HepG2 (cell line): ENCODE results near the gene RBM14. TPM values are rescaled to one million over a fixed set of nuclear protein-coding genes. Genes with fewer than 3 reads are reported as not detected.
A peak's percentile ranks its signal among the peaks of the same experiment; 100 is the strongest.

Experiments used
- ATAC-seq: fragments of 200-7000 bp; cut with Tn5 transposase; 3 replicates; pipeline ENCODE4 v1.9.1; 2020; ENCODE audit warnings: mild to moderate bottlenecking, moderate library complexity
- BruUV-seq: library from RNA; stranded (reverse); fragments of 400-500 nt; replicated peaks from 2 replicates; lab custom pipeline; 2021; lab: Mats Ljungman, UMichigan
- CTCF ChIA-PET: fragments of 300-600 bp; formaldehyde crosslinking; extraction: SDS; loops from one replicate; lab custom pipeline; 2021; ENCODE audit warnings: low total read pairs, inconsistent platforms, low intra/inter-chr PET ratio; lab: Yijun Ruan, JAX
- POLR2A ChIA-PET: fragments of 350-600 bp; sonication (Branson Sonifier 250); formaldehyde crosslinking; loops from one replicate; lab custom pipeline; 2020; ENCODE audit warnings: antibody characterized with exemption, inconsistent platforms; lab: Yijun Ruan, JAX
- DNase-seq: peaks from one replicate; pipeline ENCODE4 v3.0.0-alpha.2; 2015; ENCODE audit warnings: low spot score
- FAIRE-seq: peaks from 3 replicates; lab custom pipeline; 2011; peaks lifted over from hg19 to GRCh38; lab: Jason Lieb, UNC
- H2AFZ ChIP-seq: one replicate; pipeline ENCODE4 v1.6.1; 2011; ENCODE audit warnings: low read length, inconsistent platforms
- H3K27ac ChIP-seq: fragments of 300-600 bp; 3 replicates; pipeline ENCODE4 v1.8.0; 2011; ENCODE audit warnings: mixed run types, mild to moderate bottlenecking, mixed read lengths, low read length, inconsistent platforms; ENCODE audit not compliant: insufficient read depth; ENCODE audit errors: extremely low read length
- H3K27me3 ChIP-seq, 2 experiments: fragments of 200-600 bp in 1 of 2; 2 replicates in 1 of 2; 3 replicates in 1 of 2; pipeline versions ENCODE4 v1.6.0 to v1.8.0; 2011; ENCODE audit warnings: low read length in 2 of 2, mild to moderate bottlenecking in 2 of 2, moderate library complexity in 2 of 2, inconsistent platforms in 1 of 2; ENCODE audit not compliant: insufficient read depth in 2 of 2, control insufficient read depth in 1 of 2
- H3K36me3 ChIP-seq, 2 experiments: fragments of 200-600 bp in 1 of 2; replicated peaks in 1 of 2; 2 replicates in 1 of 2; 3 replicates in 1 of 2; pipeline versions ENCODE4 v1.5.1 to v1.8.0; 2011; ENCODE audit warnings: low read length in 2 of 2, inconsistent platforms in 1 of 2; ENCODE audit not compliant: insufficient read depth in 2 of 2, control insufficient read depth in 1 of 2
- H3K4me1 ChIP-seq: 2 replicates; pipeline ENCODE4 v1.5.1; 2012; ENCODE audit warnings: low read length, inconsistent platforms; ENCODE audit not compliant: insufficient read depth
- H3K4me2 ChIP-seq: 2 replicates; pipeline ENCODE4 v1.6.0; 2011; ENCODE audit warnings: low read depth, low read length, inconsistent platforms
- H3K4me3 ChIP-seq, 3 experiments: fragments of 200-600 bp in 1 of 3; sonication (generic), shearing (Covaris generic) in 1 of 3; replicated peaks in 1 of 3; 2 replicates each; pipeline ENCODE4 v1.5.1; 2011 to 2016; ENCODE audit warnings: low read length in 3 of 3, inconsistent platforms in 2 of 3, low read depth in 2 of 3, mild to moderate bottlenecking in 2 of 3, control low read depth in 1 of 3, mixed read lengths in 1 of 3; ENCODE audit not compliant: insufficient read depth in 1 of 3
- H3K79me2 ChIP-seq: one replicate; pipeline ENCODE4 v1.6.1; 2011; ENCODE audit warnings: low read length, inconsistent platforms; ENCODE audit not compliant: insufficient read depth
- H3K9ac ChIP-seq: 2 replicates; pipeline ENCODE4 v1.6.0; 2011; ENCODE audit warnings: mild to moderate bottlenecking, low read depth, low read length, inconsistent platforms; ENCODE audit not compliant: insufficient read depth
- H3K9me3 ChIP-seq: 2 replicates; pipeline ENCODE4 v1.5.1; 2012; ENCODE audit warnings: mild to moderate bottlenecking, low read length
- H4K20me1 ChIP-seq: 2 replicates; pipeline ENCODE4 v1.6.0; 2011; ENCODE audit warnings: inconsistent platforms, mild to moderate bottlenecking, low read length, moderate library complexity; ENCODE audit not compliant: insufficient read depth
- ATF1 ChIP-seq: IDR thresholded peaks from 2 replicates; pipeline ENCODE4 v1.6.1; 2016; ENCODE audit warnings: mild to moderate bottlenecking, control low read depth
- ETV5 ChIP-seq: IDR thresholded peaks from 2 replicates; pipeline ENCODE4 v1.6.1; 2018; ENCODE audit warnings: missing biosample characterization, missing genetic modification reagents, inconsistent platforms, borderline replicate concordance
- NR2F1 ChIP-seq, 2 experiments: fragments of 450-650 bp in 1 of 2; formaldehyde crosslinking in 1 of 2; IDR thresholded peaks; 2 replicates each; pipeline versions ENCODE4 v1.5.0 to v1.6.1; 2016 to 2020; ENCODE audit warnings: mild to moderate bottlenecking in 1 of 2, missing compliant biosample characterization in 1 of 2, missing genetic modification reagents in 1 of 2, moderate library complexity in 1 of 2
- SETDB1 ChIP-seq: sonication (generic); formaldehyde crosslinking; IDR thresholded peaks from 2 replicates; pipeline ENCODE4 v1.5.1; 2020; ENCODE audit warnings: missing genetic modification reagents, mild to moderate bottlenecking, borderline replicate concordance
- YEATS2 ChIP-seq: sonication (generic); formaldehyde crosslinking; IDR thresholded peaks from 2 replicates; pipeline ENCODE4 v1.4.0; 2020; ENCODE audit warnings: missing genetic modification reagents, borderline replicate concordance
- ZBTB25 ChIP-seq: IDR thresholded peaks from 2 replicates; pipeline ENCODE4 v1.6.1; 2018; ENCODE audit warnings: missing genetic modification reagents
- ZNF441 ChIP-seq: sonication (generic); formaldehyde crosslinking; IDR thresholded peaks from 2 replicates; pipeline ENCODE4 v1.7.0; 2021; ENCODE audit warnings: missing genetic modification reagents, borderline replicate concordance
- ZNF773 ChIP-seq: sonication (generic); formaldehyde crosslinking; IDR thresholded peaks from 2 replicates; pipeline ENCODE4 v1.4.0; 2020; ENCODE audit warnings: missing genetic modification reagents, borderline replicate concordance
- ZNF83 ChIP-seq: sonication (generic); formaldehyde crosslinking; IDR thresholded peaks from 2 replicates; pipeline ENCODE4 v1.4.0; 2020; ENCODE audit warnings: missing genetic modification reagents, mild to moderate bottlenecking, borderline replicate concordance
- ZSCAN30 ChIP-seq: sonication (generic); formaldehyde crosslinking; IDR thresholded peaks from 2 replicates; pipeline ENCODE4 v1.5.0; 2020; ENCODE audit warnings: mild to moderate bottlenecking, missing genetic modification reagents
- WGBS: methylation state at CpG from one replicate; pipeline ENCODE4 v1.1.6; 2017; ENCODE audit warnings: low lambda C conversion rate; 5-methylcytosine and 5-hydroxymethylcytosine counted together
- in situ Hi-C: cut with HindIII; loops from 2 replicates; pipeline ENCODE4 v1.10.0; 2017; ENCODE audit warnings: low pct_unique_long_range_greater_than_20kb; ENCODE audit not compliant: extremely low pct_ligation_motif_present
- intact Hi-C: fragments of 100-400 bp; cut with micrococcal nuclease; formaldehyde crosslinking; loops from one replicate; pipeline ENCODE4 v1.10.0; 2022; ENCODE audit not compliant: unreplicated experiment
- polyA plus RNA-seq, 8 experiments: library from polyadenylated mRNA; depleted of rRNA in 3 of 8; stranded (reverse) in 7 of 8; unstranded in 1 of 8; fragments of >200 nt; fragmentation: Illumina TruSeq in 4 of 8; extraction: Trizol in 4 of 8; gene quantifications; 2 replicates each; pipeline versions ENCODE4 v1.2.1 to v1.2.3, GENCODE V29; 2011 to 2016; ENCODE audit warnings: low read depth in 4 of 8, missing spikeins in 1 of 8, mixed read lengths in 1 of 8; ENCODE audit not compliant: insufficient read depth in 1 of 8
- total RNA-seq, 5 experiments: library from RNA; depleted of rRNA; stranded (reverse); fragments of >200 nt; fragmentation: Illumina TruSeq; extraction: Trizol; gene quantifications; 2 replicates each; pipeline ENCODE4 v1.2.3, GENCODE V29; 2016; ENCODE audit warnings: low read depth in 1 of 5

Gene RBM14
- total and polyA plus RNA-seq, 2 of the 13 experiments (the other 11 are each of a cell fraction or from before 2014, with no cell fraction given): 12.7 to 44.1 TPM

- Histone ChIP-seq H3K27me3 (no peaks in the 10 kb centered on the region; a peak in 1 of 5 replicates), H3K4me1 (peaks cover 59% of the 10 kb centered on the region), H3K4me2 (peak overlapping the region; percentile 54), H2AFZ (no peak overlapping the region), H3K4me3 (no peak overlapping the region), H3K36me3 (peaks cover 4 to 15% of the 10 kb centered on the region in 2 experiments; a peak in 4 of 5 replicates), H3K79me2 (peaks cover 12% of the 10 kb centered on the region), H3K9ac (no peak overlapping the region), H4K20me1 (no peaks in the 10 kb centered on the region), H3K27ac (peak overlapping the region; percentile 19), H3K9me3 (no peaks in the 10 kb centered on the region)
- no peak for DNase-seq
- POLR2A ChIA-PET: interaction anchor here (0.9 to 4.3 kb wide), 5 partner anchors 11 to 43 kb away, joined by 3 to 26 read pairs (median 11); partner anchors contain the start of genes RBM14 and RBM4
- TF ChIP-seq NR2F1 (CRISPR knock-in tag; IDR thresholded peaks at IDR 0.05): no peak
- TF ChIP-seq ETV5 (CRISPR knock-in tag): no peak
- TF ChIP-seq ZSCAN30: no peak
- TF ChIP-seq ZNF773: no peak
- no peak for TF ChIP-seq ATF1 (CRISPR knock-in tag)
- no peak for TF ChIP-seq ZNF83 (CRISPR knock-in tag)
- TF ChIP-seq ZNF441 (CRISPR knock-in tag): no peak
- no peak for TF ChIP-seq YEATS2
- no peak for TF ChIP-seq ZBTB25
- no peak for TF ChIP-seq SETDB1 (CRISPR knock-in tag)
- intact Hi-C loops (no loop called here), in situ Hi-C loops (no loop called here)
- CTCF ChIA-PET: no interaction called here
- no peak for ATAC-seq
- BruUV-seq: no TSS peak
- FAIRE-seq: no peak
- WGBS: 71% methylated on average over 5 of the region's 5 CpGs
These were observed 21.1 kb upstream of the RBM14 start for GRCh38 chr11:66595245-66595904.
